ENCODE results near the gene KCNJ2.

GRCh38 chr17:70136131-70136530 is 33.2 kb upstream of the KCNJ2 start:
- TF ChIP-seq CTCF (IDR thresholded peaks at IDR 0.05) (no peak), POLR2A (IDR thresholded peaks at IDR 0.05) (no peak)
